Measurements from ENCODE around the gene EPHA1.

The EPHA1 gene

GRCh38 chr7:143347950-143348349 is 60.7 kb downstream of the EPHA1 start:
- no peak overlapping the region for H3K27ac ChIP-seq
- no peak for TF ChIP-seq ZFX (IDR thresholded peaks at IDR 0.05; ENCODE audit: borderline replicate concordance)
- TF ChIP-seq, protein P1, sequence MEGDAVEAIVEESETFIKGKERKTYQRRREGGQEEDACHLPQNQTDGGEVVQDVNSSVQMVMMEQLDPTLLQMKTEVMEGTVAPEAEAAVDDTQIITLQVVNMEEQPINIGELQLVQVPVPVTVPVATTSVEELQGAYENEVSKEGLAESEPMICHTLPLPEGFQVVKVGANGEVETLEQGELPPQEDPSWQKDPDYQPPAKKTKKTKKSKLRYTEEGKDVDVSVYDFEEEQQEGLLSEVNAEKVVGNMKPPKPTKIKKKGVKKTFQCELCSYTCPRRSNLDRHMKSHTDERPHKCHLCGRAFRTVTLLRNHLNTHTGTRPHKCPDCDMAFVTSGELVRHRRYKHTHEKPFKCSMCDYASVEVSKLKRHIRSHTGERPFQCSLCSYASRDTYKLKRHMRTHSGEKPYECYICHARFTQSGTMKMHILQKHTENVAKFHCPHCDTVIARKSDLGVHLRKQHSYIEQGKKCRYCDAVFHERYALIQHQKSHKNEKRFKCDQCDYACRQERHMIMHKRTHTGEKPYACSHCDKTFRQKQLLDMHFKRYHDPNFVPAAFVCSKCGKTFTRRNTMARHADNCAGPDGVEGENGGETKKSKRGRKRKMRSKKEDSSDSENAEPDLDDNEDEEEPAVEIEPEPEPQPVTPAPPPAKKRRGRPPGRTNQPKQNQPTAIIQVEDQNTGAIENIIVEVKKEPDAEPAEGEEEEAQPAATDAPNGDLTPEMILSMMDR (IDR thresholded peaks at IDR 0.05): no peak

DNA sequence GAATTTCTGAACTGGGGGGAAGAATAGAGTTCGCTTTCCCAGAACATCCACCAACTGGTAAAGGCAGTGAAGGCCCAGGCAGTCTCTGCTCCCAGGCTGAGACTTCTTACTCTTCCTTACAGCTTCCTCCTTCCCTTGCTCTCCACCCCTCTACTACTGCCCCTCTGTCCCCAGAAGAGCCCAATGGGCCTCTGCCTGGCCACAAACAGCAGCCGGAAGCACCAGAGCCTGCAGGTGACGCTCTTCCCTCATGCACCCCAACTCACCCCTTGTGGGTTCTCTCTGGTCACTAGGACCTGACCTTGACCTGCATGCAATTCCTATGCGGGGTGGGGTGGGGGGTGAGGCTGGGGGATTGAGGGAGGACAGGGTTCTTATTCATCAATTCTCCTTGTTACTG is 62.6 kb downstream of the EPHA1 start:
- no peak overlapping the region for H3K27ac ChIP-seq
- TF ChIP-seq ZFX (IDR thresholded peaks at IDR 0.05; ENCODE audit: borderline replicate concordance): no peak
- TF ChIP-seq, protein P1 (IDR thresholded peaks at IDR 0.05): no peak

GRCh38 chr7:143345428-143345900 is 63.2 kb downstream of the EPHA1 start:
- no peak for TF ChIP-seq ZFX (IDR thresholded peaks at IDR 0.05; ENCODE audit: borderline replicate concordance)
- TF ChIP-seq, protein P1 (IDR thresholded peaks at IDR 0.05): no peak
- no peak overlapping the region for H3K27ac ChIP-seq

DNA sequence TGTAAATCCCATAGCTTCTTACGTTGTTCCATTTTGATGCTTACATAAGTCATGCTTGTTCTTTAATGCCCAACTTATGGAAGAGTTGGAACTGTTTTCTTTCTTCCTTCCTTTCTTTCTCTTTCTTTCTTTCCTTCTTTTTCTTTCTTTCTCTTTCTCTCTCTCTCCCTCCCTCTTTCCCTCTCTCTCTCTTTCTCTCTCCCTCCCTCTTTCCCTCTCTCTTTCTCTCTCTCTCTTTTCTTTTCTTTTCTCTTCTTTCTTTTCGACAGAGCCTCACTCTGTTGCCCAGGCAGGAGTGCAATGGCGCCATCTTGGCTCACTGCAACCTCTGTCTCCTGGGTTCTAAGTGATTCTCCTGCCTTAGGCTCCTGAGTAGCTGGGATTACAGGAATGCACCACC is 65.1 kb downstream of the EPHA1 start:
- H3K27ac ChIP-seq: no peak overlapping the region
- TF ChIP-seq ZFX (IDR thresholded peaks at IDR 0.05; ENCODE audit: borderline replicate concordance): no peak
- TF ChIP-seq, protein P1 (IDR thresholded peaks at IDR 0.05): no peak

DNA sequence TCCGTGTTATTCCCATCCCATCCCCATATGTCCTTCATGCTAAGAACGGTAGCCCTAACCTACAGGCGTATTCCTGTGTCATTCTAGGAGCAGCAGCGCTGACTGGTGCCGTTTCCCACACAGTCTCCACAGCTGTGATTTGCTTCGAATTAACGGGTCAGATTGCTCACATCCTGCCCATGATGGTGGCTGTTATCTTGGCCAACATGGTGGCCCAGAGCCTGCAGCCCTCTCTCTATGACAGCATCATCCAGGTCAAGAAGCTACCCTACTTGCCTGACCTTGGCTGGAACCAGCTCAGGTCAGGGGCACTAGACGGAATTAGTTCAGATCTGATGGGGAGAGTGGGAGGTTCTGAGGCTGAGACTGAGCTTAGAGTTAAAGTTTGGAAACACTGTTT is 66.8 kb downstream of the EPHA1 start:
- H3K27ac ChIP-seq: no peak overlapping the region
- TF ChIP-seq ZFX (IDR thresholded peaks at IDR 0.05; ENCODE audit: borderline replicate concordance): no peak
- TF ChIP-seq, protein P1 (IDR thresholded peaks at IDR 0.05): no peak
